Measurements from ENCODE around the gene PPIP5K1. TPM values are rescaled to one million over a fixed set of nuclear protein-coding genes. Genes with fewer than 3 reads are reported as not detected.
"Not testable (repeated sequence)": the region's sequence is repeated elsewhere in the genome, so short reads cannot be mapped to it uniquely, and the experiment has no call there.

Gene PPIP5K1
- 10 to 100 TPM; 46.9 to 49.8 TPM for total RNA-seq
- 1 to 10 TPM; 3.3 to 7.0 (median 6.5) TPM for polyA plus RNA-seq
- total RNA-seq = 11.7 to 15.7 (median 13.4) reads per million in 6 experiments

DNA sequence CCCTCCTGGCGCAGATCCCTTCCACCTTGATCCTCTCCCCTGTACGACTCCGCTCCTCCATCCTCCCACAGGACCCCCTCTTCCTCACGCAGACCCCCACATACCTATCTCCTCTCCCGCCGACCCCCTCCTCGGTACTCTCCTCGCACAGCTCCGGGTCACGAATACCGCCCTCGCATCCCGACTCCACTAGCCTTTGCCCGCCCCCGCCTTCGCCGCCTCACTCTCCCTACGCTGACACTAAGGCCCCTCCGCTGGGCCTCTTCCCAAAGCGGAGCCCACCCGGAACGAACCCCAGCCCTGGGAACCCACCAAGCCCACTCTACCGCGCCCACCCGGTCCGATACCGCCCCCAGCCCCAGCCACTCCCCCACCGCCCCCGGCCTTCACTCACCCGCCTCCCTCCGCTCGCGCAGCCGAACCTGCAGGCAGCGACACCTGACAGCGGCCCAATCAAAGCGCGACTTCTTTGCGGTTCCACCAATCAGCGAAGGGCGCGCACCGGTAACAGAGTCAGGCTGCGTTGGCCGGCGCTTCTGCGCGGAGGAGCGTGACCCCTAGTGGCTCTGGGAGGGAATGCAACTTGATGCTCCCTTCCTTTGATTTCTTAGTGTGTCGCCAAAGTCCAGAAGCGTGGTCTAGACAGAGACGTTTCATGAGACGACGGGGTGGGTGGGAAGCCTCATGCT, at the start of gene PPIP5K1:
TSS of gene PPIP5K1 (minus strand) at position 431 of the 689 bp plus-strand sequence. CDS start 5,704 bp downstream, outside the sequence.
- ATAC-seq = peak; percentile 99
- H3K9me3 Mint-ChIP-seq, H3K4me3 Mint-ChIP-seq, H3K27ac Mint-ChIP-seq, H3K27me3 Mint-ChIP-seq, DNase-seq, H3K36me3 Mint-ChIP-seq, H3K4me1 Mint-ChIP-seq, POLR2A ChIA-PET: not testable (repeated sequence)

- H3K9me3 Mint-ChIP-seq, H3K27ac Mint-ChIP-seq, H3K36me3 Mint-ChIP-seq, H3K4me1 Mint-ChIP-seq, ATAC-seq, DNase-seq, H3K4me3 Mint-ChIP-seq, H3K27me3 Mint-ChIP-seq, POLR2A ChIA-PET: not testable (repeated sequence)
These were observed 48.6 kb upstream of the PPIP5K1 start for GRCh38 chr15:43638464-43639204.

- H3K27me3 Mint-ChIP-seq, DNase-seq, H3K4me1 Mint-ChIP-seq, H3K36me3 Mint-ChIP-seq, POLR2A ChIA-PET, H3K4me3 Mint-ChIP-seq, H3K9me3 Mint-ChIP-seq, H3K27ac Mint-ChIP-seq, ATAC-seq: not testable (repeated sequence)
These were observed 36.9 kb upstream of the PPIP5K1 start for GRCh38 chr15:43626937-43627336.

GRCh38 chr15:43625106-43625505, 35.1 kb upstream of the PPIP5K1 start:
- Mint-ChIP-seq H3K27me3 (peaks cover 1 to 7% (median 6%) of the 10 kb centered on the region in 5 donors), H3K27ac (peak overlapping the region in 1 of 10 donors; percentile 24), H3K9me3 (no peaks in the 10 kb centered on the region), H3K4me1 (no peaks in the 10 kb centered on the region), H3K36me3 (no peaks in the 10 kb centered on the region), H3K4me3 (no peak overlapping the region)
- DNase-seq (no peak), ATAC-seq (no peak)
- POLR2A ChIA-PET = no interaction called here

- H3K9me3 Mint-ChIP-seq, H3K4me1 Mint-ChIP-seq, POLR2A ChIA-PET, H3K27ac Mint-ChIP-seq, H3K36me3 Mint-ChIP-seq, ATAC-seq, H3K4me3 Mint-ChIP-seq, DNase-seq: not testable (repeated sequence)
- peaks cover 5 to 13% (median 10%) of the 10 kb centered on the region in 5 donors for H3K27me3 Mint-ChIP-seq
These were observed 32.2 kb upstream of the PPIP5K1 start for GRCh38 chr15:43622068-43622799.

- H3K27ac Mint-ChIP-seq, H3K4me1 Mint-ChIP-seq, DNase-seq, H3K4me3 Mint-ChIP-seq, H3K9me3 Mint-ChIP-seq, POLR2A ChIA-PET, ATAC-seq, H3K36me3 Mint-ChIP-seq: not testable (repeated sequence)
- H3K27me3 Mint-ChIP-seq = peaks cover 5 to 10% (median 10%) of the 10 kb centered on the region in 5 donors
These were observed 28.7 kb upstream of the PPIP5K1 start, which contains the start of gene STRC for GRCh38 chr15:43618700-43619099. Gene STRC, minus strand, starts transcription at chr15:43618800. Its CDS starts 78 bp downstream, at chr15:43618722.

- peak in 1 of 10 donors; percentile 50 for DNase-seq
- H3K27ac Mint-ChIP-seq, ATAC-seq, H3K4me1 Mint-ChIP-seq, H3K36me3 Mint-ChIP-seq, H3K9me3 Mint-ChIP-seq, POLR2A ChIA-PET, H3K4me3 Mint-ChIP-seq: not testable (repeated sequence)
- H3K27me3 Mint-ChIP-seq = peaks cover 5 to 10% (median 8%) of the 10 kb centered on the region in 5 donors
These were observed 27.7 kb upstream of the PPIP5K1 start for GRCh38 chr15:43617750-43618149.

DNA sequence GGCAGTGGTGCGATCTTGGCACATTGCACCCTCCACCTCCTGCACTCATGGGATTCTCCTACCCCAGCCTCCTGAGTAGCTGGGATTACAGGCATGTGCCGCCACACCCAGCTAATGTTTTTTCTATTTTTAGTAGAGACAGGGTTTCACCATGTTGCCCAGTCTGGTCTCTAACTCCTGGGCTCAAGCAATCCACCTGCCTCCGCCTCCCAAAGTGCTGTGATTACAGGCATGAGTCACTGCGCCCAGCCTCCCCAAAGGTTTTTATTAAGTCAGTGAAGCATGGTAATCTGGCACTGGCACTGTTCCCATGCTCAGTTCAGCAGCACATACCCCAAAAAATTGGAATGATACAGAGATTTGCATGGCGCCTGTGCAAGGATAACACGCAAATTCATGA, 12.2 kb upstream of the PPIP5K1 start:
- DNase-seq, ATAC-seq, H3K27ac Mint-ChIP-seq, H3K4me3 Mint-ChIP-seq, H3K36me3 Mint-ChIP-seq, POLR2A ChIA-PET, H3K9me3 Mint-ChIP-seq, H3K4me1 Mint-ChIP-seq: not testable (repeated sequence)
- peaks cover 12 to 36% (median 28%) of the 10 kb centered on the region in 5 donors for H3K27me3 Mint-ChIP-seq

DNA sequence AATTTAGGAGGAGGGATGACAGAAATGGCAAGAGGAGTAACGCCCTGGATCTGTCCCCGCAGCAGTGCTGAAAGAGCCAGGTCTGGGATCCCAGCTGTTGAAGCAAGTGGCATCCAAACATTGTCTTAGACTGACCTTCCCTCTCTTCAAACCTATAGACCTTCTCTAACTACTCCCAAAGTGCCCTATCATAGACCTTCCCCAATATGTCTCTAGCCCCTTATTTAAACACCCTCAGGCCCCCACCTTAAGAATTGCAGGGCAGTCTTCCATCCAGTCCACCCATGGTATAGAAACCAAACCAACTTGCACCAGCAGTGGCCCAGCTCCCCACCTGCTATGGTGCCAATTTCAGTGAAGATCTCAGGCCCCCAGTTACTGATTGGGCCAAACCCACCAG, 10.2 kb upstream of the PPIP5K1 start:
- H3K4me1 Mint-ChIP-seq, H3K36me3 Mint-ChIP-seq, H3K9me3 Mint-ChIP-seq, DNase-seq, ATAC-seq, POLR2A ChIA-PET, H3K4me3 Mint-ChIP-seq: not testable (repeated sequence)
- H3K27me3 Mint-ChIP-seq = peaks cover 20 to 46% (median 36%) of the 10 kb centered on the region in 5 donors
- H3K27ac Mint-ChIP-seq = peak overlapping the region in 1 of 10 donors; percentile 37

DNA sequence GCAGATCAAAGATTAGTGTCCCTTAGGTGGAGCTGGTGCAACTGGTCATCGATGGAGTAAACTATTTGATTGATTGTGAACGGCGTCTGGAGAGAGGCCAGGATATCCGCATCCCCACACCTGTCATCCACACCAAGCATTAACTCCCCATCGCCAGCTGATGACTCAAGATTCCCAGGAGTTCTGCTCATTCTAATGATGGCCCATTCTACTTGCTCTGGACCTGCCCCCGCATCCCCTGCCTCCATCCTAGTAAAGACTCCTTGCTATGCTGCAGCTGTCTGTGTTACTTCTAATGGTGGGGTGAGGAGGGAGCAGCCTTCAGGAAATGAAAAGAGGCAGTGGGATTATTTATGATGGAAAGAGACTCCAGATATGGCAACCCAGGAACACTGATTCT, 9.1 kb upstream of the PPIP5K1 start:
- H3K4me3 Mint-ChIP-seq, H3K9me3 Mint-ChIP-seq, ATAC-seq, H3K4me1 Mint-ChIP-seq, H3K36me3 Mint-ChIP-seq, H3K27ac Mint-ChIP-seq, DNase-seq, POLR2A ChIA-PET: not testable (repeated sequence)
- H3K27me3 Mint-ChIP-seq = peaks cover 18 to 38% (median 32%) of the 10 kb centered on the region in 5 donors

DNA sequence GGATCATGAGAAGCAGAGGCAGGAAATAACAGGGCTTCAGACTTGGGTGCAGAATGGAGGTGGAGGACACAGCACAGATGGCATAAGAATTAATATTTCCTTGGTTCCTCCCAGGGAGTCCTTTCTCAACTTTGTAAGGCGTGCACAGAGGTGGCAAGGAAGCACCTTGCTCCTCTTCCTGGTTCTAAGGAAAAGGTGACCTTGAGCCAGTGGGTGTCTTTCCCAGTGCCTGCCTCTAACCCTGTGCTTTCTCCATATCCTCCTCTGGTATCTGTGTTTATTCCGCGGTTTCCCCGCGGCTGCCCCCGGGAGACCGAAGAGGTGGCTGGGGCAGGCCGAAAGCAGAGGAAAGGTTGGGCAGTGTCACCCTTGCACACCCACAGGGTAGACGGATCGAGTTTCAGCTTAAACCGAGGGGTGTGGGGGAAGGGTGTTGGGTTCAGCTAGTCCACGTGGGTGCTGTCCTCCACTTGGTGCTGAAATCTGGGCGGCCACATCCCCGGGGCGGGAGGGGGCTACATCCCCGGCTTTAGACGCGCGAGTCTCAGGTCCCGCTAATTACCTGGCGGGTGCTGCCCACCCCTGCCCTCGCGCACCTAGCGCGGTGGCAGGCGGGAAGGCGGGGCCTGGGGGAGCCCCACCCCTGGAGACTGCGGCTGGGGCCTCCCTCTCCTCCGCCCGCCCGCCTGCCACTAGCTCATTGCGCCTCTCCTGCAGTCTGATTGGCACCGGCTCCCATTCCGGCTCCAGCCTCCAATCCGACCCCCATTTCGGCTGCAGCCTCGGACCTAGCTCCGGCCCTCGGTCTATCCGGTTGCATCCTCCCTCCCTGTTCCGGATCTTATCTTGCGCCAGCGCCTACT, 3.6 kb upstream of the PPIP5K1 start, which contains the start of gene CKMT1B:
TSS of gene CKMT1B (plus strand) at position 700 of the 863 bp plus-strand sequence. CDS start 192 bp downstream, outside the sequence.
- H3K4me3 Mint-ChIP-seq, DNase-seq, POLR2A ChIA-PET, H3K4me1 Mint-ChIP-seq, H3K27ac Mint-ChIP-seq, H3K36me3 Mint-ChIP-seq, H3K9me3 Mint-ChIP-seq: not testable (repeated sequence)
- ATAC-seq = peak; percentile 16 to 24
- H3K27me3 Mint-ChIP-seq = peaks cover 12 to 24% (median 16%) of the 10 kb centered on the region in 5 donors

DNA sequence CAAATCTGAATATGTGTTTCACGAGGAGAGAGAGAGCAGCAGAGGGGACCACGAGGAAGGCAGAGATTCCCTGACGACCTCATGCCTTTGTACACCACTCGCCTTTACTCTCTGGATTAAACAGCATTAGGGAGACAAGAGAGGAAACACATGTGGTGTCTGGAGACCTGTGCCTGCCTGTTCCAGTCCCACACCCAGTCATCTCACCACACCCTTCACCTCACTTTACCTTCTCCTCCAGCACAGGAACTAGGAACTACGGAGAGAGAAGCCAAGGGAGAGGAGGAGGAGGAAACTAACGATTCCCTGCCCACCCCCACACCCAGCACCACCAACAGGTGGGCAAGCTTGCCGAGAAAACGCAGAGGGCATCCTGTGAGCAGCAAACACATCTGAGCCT, 2.8 kb upstream of the PPIP5K1 start:
- H3K4me3 Mint-ChIP-seq, DNase-seq, ATAC-seq, H3K27ac Mint-ChIP-seq, H3K9me3 Mint-ChIP-seq, POLR2A ChIA-PET, H3K4me1 Mint-ChIP-seq, H3K36me3 Mint-ChIP-seq: not testable (repeated sequence)
- peaks cover 11 to 17% (median 13%) of the 10 kb centered on the region in 5 donors for H3K27me3 Mint-ChIP-seq
